WTC11 (cell line): ENCODE measurements around the gene FCN1. TPM values are rescaled to one million over a fixed set of nuclear protein-coding genes. Genes with fewer than 3 reads are reported as not detected.

ENCODE experiments used
- ATAC-seq: fragments of 200-7000 bp; cut with Tn5 transposase; 2 replicates; pipeline ENCODE4 v1.10.0; 2021; ENCODE audit warnings: mild to moderate bottlenecking, moderate library complexity
- CTCF ChIA-PET: fragments of 300-600 bp; sonication (Branson Sonifier 250); formaldehyde crosslinking; loops from one replicate; lab custom pipeline; 2021; ENCODE audit warnings: antibody characterized with exemption; lab: Charles Lee
- POLR2A ChIA-PET: fragments of 350-600 bp; sonication (Branson Sonifier 250); formaldehyde crosslinking; loops from one replicate; lab custom pipeline; 2021; ENCODE audit warnings: antibody characterized with exemption; lab: Charles Lee
- DNase-seq: peaks from one replicate; pipeline ENCODE4 v3.0.0; 2021; ENCODE audit warnings: low spot score
- H3K27ac Mint-ChIP-seq: 2 replicates; pipeline ENCODE4 v1.8.0; 2021; ENCODE audit warnings: mixed read lengths
- H3K27me3 Mint-ChIP-seq: 2 replicates; pipeline ENCODE4 v1.8.0; 2021; ENCODE audit warnings: low read depth, mild to moderate bottlenecking, moderate library complexity, mixed read lengths
- H3K36me3 Mint-ChIP-seq: 2 replicates; pipeline ENCODE4 v1.8.0; 2021; ENCODE audit warnings: mixed read lengths
- H3K4me1 Mint-ChIP-seq: 2 replicates; pipeline ENCODE4 v1.8.0; 2022; ENCODE audit warnings: mixed read lengths
- H3K4me3 Mint-ChIP-seq: 2 replicates; pipeline ENCODE4 v1.8.0; 2021; ENCODE audit warnings: mild to moderate bottlenecking, moderate library complexity, mixed read lengths
- H3K9me3 Mint-ChIP-seq: 2 replicates; pipeline ENCODE4 v1.8.0; 2021; ENCODE audit warnings: mixed read lengths
- AFF4 ChIP-seq: sonication (generic); formaldehyde crosslinking; IDR thresholded peaks from 2 replicates; pipeline ENCODE4 v1.8.1; 2023; ENCODE audit warnings: mild to moderate bottlenecking, missing genetic modification reagents, borderline replicate concordance
- ATF1 ChIP-seq: sonication (generic); formaldehyde crosslinking; IDR thresholded peaks from 2 replicates; pipeline ENCODE4 v1.8.1; 2023; ENCODE audit warnings: mild to moderate bottlenecking, moderate library complexity, missing genetic modification reagents
- ATF3 ChIP-seq: sonication (generic); formaldehyde crosslinking; conservative IDR thresholded peaks from 2 replicates; pipeline ENCODE4 v1.8.1; 2022; ENCODE audit warnings: mild to moderate bottlenecking, missing genetic modification reagents
- CDX4 ChIP-seq: fragments of 250-450 bp; sonication (Bioruptor Pico); IDR thresholded peaks from 2 replicates; pipeline ENCODE4 v1.9.0; 2021; ENCODE audit warnings: moderate library complexity, mild to moderate bottlenecking, inconsistent platforms, borderline replicate concordance
- CREB1 ChIP-seq: sonication (generic); formaldehyde crosslinking; IDR thresholded peaks from 2 replicates; pipeline ENCODE4 v1.8.0; 2023; ENCODE audit warnings: mild to moderate bottlenecking, missing genetic modification reagents
- E2F1 ChIP-seq: sonication (generic); formaldehyde crosslinking; IDR thresholded peaks from 2 replicates; pipeline ENCODE4 v1.8.0; 2022; ENCODE audit warnings: mild to moderate bottlenecking, missing genetic modification reagents
- ELF4 ChIP-seq: sonication (generic); formaldehyde crosslinking; IDR thresholded peaks from 2 replicates; pipeline ENCODE4 v1.8.1; 2022; ENCODE audit warnings: low read depth, mild to moderate bottlenecking, moderate library complexity, missing genetic modification reagents
- ETV6 ChIP-seq: sonication (generic); formaldehyde crosslinking; IDR thresholded peaks from 2 replicates; pipeline ENCODE4 v1.8.1; 2022; ENCODE audit warnings: mild to moderate bottlenecking, missing genetic modification reagents
- FOXP1 ChIP-seq: sonication (generic); formaldehyde crosslinking; IDR thresholded peaks from 2 replicates; pipeline ENCODE4 v1.8.0; 2022; ENCODE audit warnings: missing genetic modification reagents, mild to moderate bottlenecking, moderate library complexity, borderline replicate concordance
- GRHL2 ChIP-seq: fragments of 250-450 bp; sonication (Bioruptor Pico); IDR thresholded peaks from 2 replicates; pipeline ENCODE4 v1.8.0; 2022; ENCODE audit warnings: mild to moderate bottlenecking, moderate library complexity; ENCODE audit not compliant: insufficient replicate concordance, severe bottlenecking
- GTF2I ChIP-seq: fragments of 250-450 bp; sonication (Bioruptor Pico); conservative IDR thresholded peaks from 2 replicates; pipeline ENCODE4 v1.4.0; 2021; ENCODE audit warnings: mild to moderate bottlenecking
- HMGA2 ChIP-seq: fragments of 250-450 bp; sonication (Bioruptor Pico); IDR thresholded peaks from 2 replicates; pipeline ENCODE4 v1.4.0; 2021; ENCODE audit warnings: mild to moderate bottlenecking, moderate library complexity
- IRF1 ChIP-seq: sonication (generic); formaldehyde crosslinking; IDR thresholded peaks from 2 replicates; pipeline ENCODE4 v1.8.0; 2023; ENCODE audit warnings: missing genetic modification reagents
- IRF2 ChIP-seq: sonication (generic); formaldehyde crosslinking; IDR thresholded peaks from 2 replicates; pipeline ENCODE4 v1.8.0; 2022; ENCODE audit warnings: low read depth, missing genetic modification reagents, borderline replicate concordance
- KAT7 ChIP-seq: sonication (generic); formaldehyde crosslinking; IDR thresholded peaks from 2 replicates; pipeline ENCODE4 v1.8.1; 2023; ENCODE audit warnings: missing genetic modification reagents, mild to moderate bottlenecking, borderline replicate concordance
- MLX ChIP-seq: sonication (generic); formaldehyde crosslinking; IDR thresholded peaks from 2 replicates; pipeline ENCODE4 v1.8.1; 2023; ENCODE audit warnings: mild to moderate bottlenecking, missing genetic modification reagents, moderate library complexity
- NFATC4 ChIP-seq: fragments of 250-450 bp; sonication (Bioruptor Pico); IDR thresholded peaks from 2 replicates; pipeline ENCODE4 v1.9.0; 2021; ENCODE audit warnings: mild to moderate bottlenecking
- OVOL2 ChIP-seq: fragments of 250-450 bp; sonication (Bioruptor Pico); IDR thresholded peaks from 2 replicates; pipeline ENCODE4 v1.9.0; 2021; ENCODE audit warnings: mild to moderate bottlenecking, borderline replicate concordance
- RELA ChIP-seq: sonication (generic); formaldehyde crosslinking; IDR thresholded peaks from 2 replicates; pipeline ENCODE4 v1.8.1; 2022; ENCODE audit warnings: missing genetic modification reagents, mild to moderate bottlenecking, borderline replicate concordance
- SOX15 ChIP-seq: fragments of 250-450 bp; sonication (Bioruptor Pico); IDR thresholded peaks from 2 replicates; pipeline ENCODE4 v1.9.0; 2021; ENCODE audit warnings: mild to moderate bottlenecking
- SP1 ChIP-seq: sonication (generic); formaldehyde crosslinking; conservative IDR thresholded peaks from 2 replicates; pipeline ENCODE4 v1.8.1; 2022; ENCODE audit warnings: missing genetic modification reagents
- TEAD1 ChIP-seq: sonication (generic); formaldehyde crosslinking; IDR thresholded peaks from 2 replicates; pipeline ENCODE4 v1.8.0; 2022; ENCODE audit warnings: mild to moderate bottlenecking, missing genetic modification reagents
- TP53 ChIP-seq: sonication (generic); formaldehyde crosslinking; IDR thresholded peaks from 2 replicates; pipeline ENCODE4 v1.8.1; 2023; ENCODE audit warnings: mild to moderate bottlenecking, missing genetic modification reagents
- USF1 ChIP-seq: sonication (generic); formaldehyde crosslinking; IDR thresholded peaks from 2 replicates; pipeline ENCODE4 v1.8.0; 2022; ENCODE audit warnings: mild to moderate bottlenecking, missing genetic modification reagents
- USF2 ChIP-seq: sonication (generic); formaldehyde crosslinking; IDR thresholded peaks from 2 replicates; pipeline ENCODE4 v1.8.1; 2023; ENCODE audit warnings: mild to moderate bottlenecking, missing genetic modification reagents, moderate library complexity
- ZBTB21 ChIP-seq: sonication (generic); formaldehyde crosslinking; IDR thresholded peaks from 2 replicates; pipeline ENCODE4 v1.8.1; 2023; ENCODE audit warnings: mild to moderate bottlenecking, missing genetic modification reagents, borderline replicate concordance
- ZNF671 ChIP-seq: fragments of 250-450 bp; sonication (Bioruptor Pico); IDR thresholded peaks from 2 replicates; pipeline ENCODE4 v1.8.0; 2021; ENCODE audit warnings: mild to moderate bottlenecking
- total RNA-seq: library from RNA; stranded (reverse); gene quantifications from 3 replicates; pipeline ENCODE4 v1.2.3, GENCODE V29; 2021

The FCN1 gene
- total RNA-seq, 1 experiment from 2014 or later = not detected

- TF ChIP-seq AFF4 (CRISPR knock-in tag) = no peak
- no peak for TF ChIP-seq TP53 (CRISPR knock-in tag)
- TF ChIP-seq SP1 (CRISPR knock-in tag) = no peak
- TF ChIP-seq HMGA2 (CRISPR knock-in tag) = no peak
- TF ChIP-seq GRHL2 = no peak
- no peak for TF ChIP-seq MLX (CRISPR knock-in tag)
- no peak for TF ChIP-seq ZBTB21 (CRISPR knock-in tag)
- no peak for TF ChIP-seq CREB1
- TF ChIP-seq FOXP1 = no peak
- no peak for TF ChIP-seq NFATC4 (CRISPR knock-in tag)
- no peak for TF ChIP-seq SOX15
- TF ChIP-seq, all 79 proteins: peak for 0
Observed at GRCh38 chr9:134942788-134943184, 25.1 kb upstream of the FCN1 start (continued).

GRCh38 chr9:134942011-134942787 lies 24.5 kb upstream of the FCN1 start:
- CTCF ChIA-PET = no interaction called here
- Mint-ChIP-seq H3K9me3 (no peaks in the 10 kb centered on the region), H3K27ac (no peak overlapping the region), H3K36me3 (no peaks in the 10 kb centered on the region), H3K4me3 (no peak overlapping the region), H3K27me3 (no peaks in the 10 kb centered on the region; the same call in 1 of the 2 replicates), H3K4me1 (peaks cover 5% of the 10 kb centered on the region)
- TF ChIP-seq E2F1 (CRISPR knock-in tag) (no peak), CDX4 (CRISPR knock-in tag) (no peak), HMGA2 (CRISPR knock-in tag) (no peak), ZNF671 (CRISPR knock-in tag) (no peak), OVOL2 (CRISPR knock-in tag) (no peak), TEAD1 (CRISPR knock-in tag) (no peak), ETV6 (CRISPR knock-in tag) (no peak), ELF4 (CRISPR knock-in tag) (no peak), ATF3 (CRISPR knock-in tag) (no peak), KAT7 (CRISPR knock-in tag) (no peak), USF1 (CRISPR knock-in tag) (no peak), GTF2I (no peak), RELA (CRISPR knock-in tag) (no peak), CREB1 (no peak), ATF1 (no peak), USF2 (CRISPR knock-in tag) (no peak), IRF2 (CRISPR knock-in tag) (no peak), IRF1 (CRISPR knock-in tag) (no peak)
- DNase-seq = no peak
- no peak for ATAC-seq
- POLR2A ChIA-PET = no interaction called here
